HepG2 (cell line): ENCODE data around the gene NKAIN4. TPM values are rescaled to one million over a fixed set of nuclear protein-coding genes. Genes with fewer than 3 reads are reported as not detected.

Experiments used
- ATAC-seq: fragments of 200-7000 bp; cut with Tn5 transposase; 3 replicates; pipeline ENCODE4 v1.9.1; 2020; ENCODE audit warnings: mild to moderate bottlenecking, moderate library complexity
- BruUV-seq: library from RNA; stranded (reverse); fragments of 400-500 nt; replicated peaks from 2 replicates; lab custom pipeline; 2021; lab: Mats Ljungman, UMichigan
- CTCF ChIA-PET: fragments of 300-600 bp; formaldehyde crosslinking; extraction: SDS; loops from one replicate; lab custom pipeline; 2021; ENCODE audit warnings: low total read pairs, inconsistent platforms, low intra/inter-chr PET ratio; lab: Yijun Ruan, JAX
- POLR2A ChIA-PET: fragments of 350-600 bp; sonication (Branson Sonifier 250); formaldehyde crosslinking; loops from one replicate; lab custom pipeline; 2020; ENCODE audit warnings: antibody characterized with exemption, inconsistent platforms; lab: Yijun Ruan, JAX
- DNase-seq: peaks from one replicate; pipeline ENCODE4 v3.0.0-alpha.2; 2015; ENCODE audit warnings: low spot score
- FAIRE-seq: peaks from 3 replicates; lab custom pipeline; 2011; peaks lifted over from hg19 to GRCh38; lab: Jason Lieb, UNC
- H2AFZ ChIP-seq: one replicate; pipeline ENCODE4 v1.6.1; 2011; ENCODE audit warnings: low read length, inconsistent platforms
- H3K27ac ChIP-seq: fragments of 300-600 bp; 3 replicates; pipeline ENCODE4 v1.8.0; 2011; ENCODE audit warnings: mixed run types, mild to moderate bottlenecking, mixed read lengths, low read length, inconsistent platforms; ENCODE audit not compliant: insufficient read depth; ENCODE audit errors: extremely low read length
- H3K27me3 ChIP-seq, 2 experiments: fragments of 200-600 bp in 1 of 2; 2 replicates in 1 of 2; 3 replicates in 1 of 2; pipeline versions ENCODE4 v1.6.0 to v1.8.0; 2011; ENCODE audit warnings: low read length in 2 of 2, mild to moderate bottlenecking in 2 of 2, moderate library complexity in 2 of 2, inconsistent platforms in 1 of 2; ENCODE audit not compliant: insufficient read depth in 2 of 2, control insufficient read depth in 1 of 2
- H3K36me3 ChIP-seq, 2 experiments: fragments of 200-600 bp in 1 of 2; replicated peaks in 1 of 2; 2 replicates in 1 of 2; 3 replicates in 1 of 2; pipeline versions ENCODE4 v1.5.1 to v1.8.0; 2011; ENCODE audit warnings: low read length in 2 of 2, inconsistent platforms in 1 of 2; ENCODE audit not compliant: insufficient read depth in 2 of 2, control insufficient read depth in 1 of 2
- H3K4me1 ChIP-seq: 2 replicates; pipeline ENCODE4 v1.5.1; 2012; ENCODE audit warnings: low read length, inconsistent platforms; ENCODE audit not compliant: insufficient read depth
- H3K4me2 ChIP-seq: 2 replicates; pipeline ENCODE4 v1.6.0; 2011; ENCODE audit warnings: low read depth, low read length, inconsistent platforms
- H3K4me3 ChIP-seq, 3 experiments: fragments of 200-600 bp in 1 of 3; sonication (generic), shearing (Covaris generic) in 1 of 3; replicated peaks in 1 of 3; 2 replicates each; pipeline ENCODE4 v1.5.1; 2011 to 2016; ENCODE audit warnings: low read length in 3 of 3, inconsistent platforms in 2 of 3, low read depth in 2 of 3, mild to moderate bottlenecking in 2 of 3, control low read depth in 1 of 3, mixed read lengths in 1 of 3; ENCODE audit not compliant: insufficient read depth in 1 of 3
- H3K79me2 ChIP-seq: one replicate; pipeline ENCODE4 v1.6.1; 2011; ENCODE audit warnings: low read length, inconsistent platforms; ENCODE audit not compliant: insufficient read depth
- H3K9ac ChIP-seq: 2 replicates; pipeline ENCODE4 v1.6.0; 2011; ENCODE audit warnings: mild to moderate bottlenecking, low read depth, low read length, inconsistent platforms; ENCODE audit not compliant: insufficient read depth
- H3K9me3 ChIP-seq: 2 replicates; pipeline ENCODE4 v1.5.1; 2012; ENCODE audit warnings: mild to moderate bottlenecking, low read length
- H4K20me1 ChIP-seq: 2 replicates; pipeline ENCODE4 v1.6.0; 2011; ENCODE audit warnings: inconsistent platforms, mild to moderate bottlenecking, low read length, moderate library complexity; ENCODE audit not compliant: insufficient read depth
- FOXO4 ChIP-seq: sonication (generic); formaldehyde crosslinking; conservative IDR thresholded peaks from 2 replicates; pipeline ENCODE4 v1.8.1; 2023; ENCODE audit warnings: missing genetic modification reagents
- ZBED4 ChIP-seq: sonication (generic); formaldehyde crosslinking; IDR thresholded peaks from 2 replicates; pipeline ENCODE4 v1.4.0; 2020; ENCODE audit warnings: missing genetic modification reagents, borderline replicate concordance
- ZFX ChIP-seq: sonication (generic); formaldehyde crosslinking; IDR thresholded peaks from 2 replicates; pipeline ENCODE4 v1.4.0; 2020; ENCODE audit warnings: mild to moderate bottlenecking, low read depth, missing genetic modification reagents, moderate library complexity
- ZNF546 ChIP-seq: sonication (generic); formaldehyde crosslinking; conservative IDR thresholded peaks from 2 replicates; pipeline ENCODE4 v1.8.1; 2023; ENCODE audit warnings: mild to moderate bottlenecking, missing genetic modification reagents
- WGBS: methylation state at CpG from one replicate; pipeline ENCODE4 v1.1.6; 2017; ENCODE audit warnings: low lambda C conversion rate; 5-methylcytosine and 5-hydroxymethylcytosine counted together
- in situ Hi-C: cut with HindIII; loops from 2 replicates; pipeline ENCODE4 v1.10.0; 2017; ENCODE audit warnings: low pct_unique_long_range_greater_than_20kb; ENCODE audit not compliant: extremely low pct_ligation_motif_present
- intact Hi-C: fragments of 100-400 bp; cut with micrococcal nuclease; formaldehyde crosslinking; loops from one replicate; pipeline ENCODE4 v1.10.0; 2022; ENCODE audit not compliant: unreplicated experiment
- polyA plus RNA-seq, 8 experiments: library from polyadenylated mRNA; depleted of rRNA in 3 of 8; stranded (reverse) in 7 of 8; unstranded in 1 of 8; fragments of >200 nt; fragmentation: Illumina TruSeq in 4 of 8; extraction: Trizol in 4 of 8; gene quantifications; 2 replicates each; pipeline versions ENCODE4 v1.2.1 to v1.2.3, GENCODE V29; 2011 to 2016; ENCODE audit warnings: low read depth in 4 of 8, missing spikeins in 1 of 8, mixed read lengths in 1 of 8; ENCODE audit not compliant: insufficient read depth in 1 of 8
- total RNA-seq, 5 experiments: library from RNA; depleted of rRNA; stranded (reverse); fragments of >200 nt; fragmentation: Illumina TruSeq; extraction: Trizol; gene quantifications; 2 replicates each; pipeline ENCODE4 v1.2.3, GENCODE V29; 2016; ENCODE audit warnings: low read depth in 1 of 5

NKAIN4 gene
- total and polyA plus RNA-seq, 2 of the 13 experiments (the other 11 are each of a cell fraction or from before 2014, with no cell fraction given), result not detected

DNA sequence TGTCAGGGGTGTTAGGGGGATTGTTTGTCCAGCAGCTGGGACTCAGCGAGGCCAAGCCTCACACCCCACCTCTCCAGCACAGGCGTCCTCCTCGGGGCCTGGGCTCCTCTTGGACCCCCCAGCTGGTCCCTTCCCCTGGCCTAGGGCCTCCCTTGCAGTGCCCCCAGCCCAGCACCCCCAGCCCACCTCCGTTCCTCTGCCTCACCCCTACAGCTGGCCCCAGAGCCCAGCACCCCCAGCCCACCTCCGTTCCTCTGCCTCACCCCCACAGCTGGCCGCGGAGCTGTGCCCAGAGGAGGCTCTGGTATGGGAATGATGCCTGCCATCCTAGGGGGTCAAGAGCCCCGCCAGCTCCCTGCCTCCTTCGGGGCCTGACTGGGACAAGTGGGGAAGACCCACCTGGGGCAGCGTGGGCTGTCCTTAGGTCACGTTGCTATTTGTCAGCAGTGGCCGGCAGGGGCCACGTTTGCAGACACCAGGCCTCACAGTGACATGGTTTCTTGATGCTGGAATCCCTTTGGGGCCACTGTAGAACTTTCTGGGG lies 30.8 kb upstream of the NKAIN4 start:
- H3K4me3 ChIP-seq, result no peak overlapping the region
- no TSS peak for BruUV-seq
- no peak overlapping the region for H2AFZ ChIP-seq
- CTCF ChIA-PET, result no interaction called here
- POLR2A ChIA-PET, result interaction anchor here (1.1 kb wide), 1 partner anchor 13 kb away, joined by 4 read pairs; the partner anchor contains the start of gene ARFGAP1
- H4K20me1 ChIP-seq, result peaks cover 7% of the 10 kb centered on the region; the same call in 1 of the 2 replicates
- WGBS, result 97% methylated on average over 13 of the region's 13 CpGs
- H3K79me2 ChIP-seq, result no peaks in the 10 kb centered on the region
- in situ Hi-C loops (no loop called here), intact Hi-C loops (no loop called here)
- no peak overlapping the region for H3K9ac ChIP-seq
- DNase-seq (no peak), FAIRE-seq (no peak), ATAC-seq (no peak)
- H3K27ac ChIP-seq, result no peak overlapping the region
- H3K36me3 ChIP-seq, result peaks cover 43 to 66% of the 10 kb centered on the region in 2 experiments
- TF ChIP-seq FOXO4, result 0 out of 2 replicates have a peak, but pooled peaks have one; percentile 68
- no peak for TF ChIP-seq ZBED4 (CRISPR knock-in tag)
- TF ChIP-seq ZFX (CRISPR knock-in tag), result 0 out of 2 replicates have a peak, but pooled peaks have one; percentile 8
- no peak for TF ChIP-seq ZNF546 (CRISPR knock-in tag)
- H3K27me3 ChIP-seq, result no peaks in the 10 kb centered on the region
- no peak overlapping the region for H3K4me2 ChIP-seq
- H3K9me3 ChIP-seq, result no peaks in the 10 kb centered on the region
- H3K4me1 ChIP-seq, result no peaks in the 10 kb centered on the region
